Heart left ventricle (tissue), 16 donors: ENCODE data around the gene MYL1. TPM values are rescaled to one million over a fixed set of nuclear protein-coding genes. Genes with fewer than 3 reads are reported as not detected.

Experiments
- ATAC-seq, 4 donors: fragments of 200-7000 bp; cut with Tn5 transposase; one replicate each; pipeline ENCODE4 v1.9.1; 2020 to 2022; ENCODE audit warnings: moderate library complexity in 4 of 4, mild to moderate bottlenecking in 3 of 4, moderate number of reproducible peaks in 1 of 4
- DNase-seq, 5 donors: peaks; one replicate each; pipeline ENCODE4 v3.0.0-alpha.2; 2020
- H3K27ac ChIP-seq, 12 donors: fragments of 200-600 bp; sonication (generic) in 4 of 12; one replicate each; pipeline versions ENCODE4 v1.5.0 to v1.8.0; 2016 to 2022; ENCODE audit warnings: mild to moderate bottlenecking in 2 of 12
- H3K27me3 ChIP-seq, 9 donors: fragments of 200-600 bp; sonication (generic) in 2 of 9; one replicate each; pipeline versions ENCODE4 v1.5.1 to v1.8.0; 2016 to 2022; ENCODE audit warnings: mild to moderate bottlenecking in 3 of 9
- H3K36me3 ChIP-seq, 9 donors: fragments of 200-600 bp; sonication (generic) in 2 of 9; one replicate each; pipeline versions ENCODE4 v1.5.0 to v1.8.0; 2018 to 2022; ENCODE audit warnings: mild to moderate bottlenecking in 2 of 9
- H3K4me1 ChIP-seq, 12 donors: fragments of 200-600 bp; sonication (generic) in 4 of 12; one replicate each; pipeline versions ENCODE4 v1.5.0 to v1.8.0; 2016 to 2022; ENCODE audit warnings: mild to moderate bottlenecking in 3 of 12
- H3K4me3 ChIP-seq, 12 donors: fragments of 200-600 bp; sonication (generic) in 4 of 12; one replicate each; pipeline versions ENCODE4 v1.5.0 to v1.8.0; 2017 to 2022; ENCODE audit warnings: mild to moderate bottlenecking in 9 of 12, moderate library complexity in 4 of 12
- H3K9me3 ChIP-seq, 12 donors: fragments of 200-600 bp; sonication (generic) in 4 of 12; one replicate each; pipeline versions ENCODE4 v1.5.0 to v1.8.0; 2016 to 2022; ENCODE audit warnings: mild to moderate bottlenecking in 1 of 12
- POLR2A ChIP-seq, 2 donors: fragments of 450-650 bp; IDR thresholded peaks; one replicate each; pipeline ENCODE4 v1.6.1; 2017; ENCODE audit warnings: antibody characterized with exemption in 2 of 2, mild to moderate bottlenecking in 2 of 2, moderate library complexity in 2 of 2
- WGBS, 4 donors: extraction: QIAGEN DNeasy Blood & Tissue Kit in 2 of 4; methylation state at CpG; one replicate each; pipeline versions ENCODE4 v1.1.5 to v1.1.7; 2013 to 2018; 5-methylcytosine and 5-hydroxymethylcytosine counted together
- intact Hi-C, 10 donors: fragments of 100-400 bp; cut with DNase I; formaldehyde crosslinking; loops; one replicate each; pipeline versions ENCODE4 v1.11.1 to v1.14.2; 2022
- polyA plus RNA-seq, 2 donors: library from polyadenylated mRNA; stranded (reverse); fragments of 200-250 nt; gene quantifications; one replicate each; pipeline ENCODE4 v1.2.3, GENCODE V29; 2013
- total RNA-seq, 9 donors: library from RNA; depleted of rRNA in 2 of 9; stranded (reverse); fragments of >200 nt in 2 of 9; fragmentation: NEBNext Ultra II Directional in 3 of 9; extraction: Animal tissue kit (Norgen Biotek cat#: 25700) in 3 of 9; gene quantifications; one replicate each; pipeline versions ENCODE4 v1.1.0 to v1.2.4, GENCODE V29; 2016 to 2023
- TF ChIP-seq, protein P1 (sequence below), 12 donors: fragments of 200-600 bp; sonication (generic) in 4 of 12; IDR thresholded peaks; one replicate each; pipeline versions ENCODE4 v1.5.0 to v1.8.0; 2018 to 2022; ENCODE audit warnings: antibody characterized with exemption in 12 of 12, mild to moderate bottlenecking in 5 of 12
- donor health status: ischemic (EF 13 %, LVEDD 7.1; RV severe dilation, severe dysfunction).
- donor health status: healthy with polysubstance abuse.
- donor health status: DM: no; HTN: yes; CAD: no.
- donor health status: DM: no; HTN: no; CAD: no.
- donor health status: ischemic (EF 25% LVEDD 6.9; RV normal size, moderate dysfunction).
- donor health status: ischemic (EF 25% LVEDD 5.7; RV mildly dilated, moderate dysfunction).
- donor health status: healthy.
- donor health status: DM: yes; HTN: yes; CAD: no.
- donor health status: ischemic (EF 35%, LVEDD 5.7; RV mildly dilated, moderate dysfunction).
- donor health status: nonischemic (EF 11% LVEDD 7.7; RV severe dilation, severe dysfunction).
- donor health status: DM: yes; HTN: yes; CAD: no.
- donor health status: PGD.
- donor health status: ischemic (EF 29% LVEDD 5.4; RV normal size, mild dysfunction).
- donor health status: nonischemic (EF 23%, LVEDD 6.1; RV moderate dilation, normal function).

The MYL1 gene
- total and polyA plus RNA-seq, 11 donors, result 0.08 to 6.1 (median 1.2) TPM; not detected in 5

- no peaks in the 10 kb centered on the region for H3K36me3 ChIP-seq
- 27 to 52% (median 42%) methylated on average over 2 to 3 of the region's 3 CpGs for WGBS, 4 donors
- H3K9me3 ChIP-seq, result peaks cover 0 to 2% (median 0%) of the 10 kb centered on the region in 12 donors
- no peaks in the 10 kb centered on the region for H3K4me1 ChIP-seq
- TF ChIP-seq POLR2A (IDR thresholded peaks at IDR 0.05), result no peak
- TF ChIP-seq, protein P1, sequence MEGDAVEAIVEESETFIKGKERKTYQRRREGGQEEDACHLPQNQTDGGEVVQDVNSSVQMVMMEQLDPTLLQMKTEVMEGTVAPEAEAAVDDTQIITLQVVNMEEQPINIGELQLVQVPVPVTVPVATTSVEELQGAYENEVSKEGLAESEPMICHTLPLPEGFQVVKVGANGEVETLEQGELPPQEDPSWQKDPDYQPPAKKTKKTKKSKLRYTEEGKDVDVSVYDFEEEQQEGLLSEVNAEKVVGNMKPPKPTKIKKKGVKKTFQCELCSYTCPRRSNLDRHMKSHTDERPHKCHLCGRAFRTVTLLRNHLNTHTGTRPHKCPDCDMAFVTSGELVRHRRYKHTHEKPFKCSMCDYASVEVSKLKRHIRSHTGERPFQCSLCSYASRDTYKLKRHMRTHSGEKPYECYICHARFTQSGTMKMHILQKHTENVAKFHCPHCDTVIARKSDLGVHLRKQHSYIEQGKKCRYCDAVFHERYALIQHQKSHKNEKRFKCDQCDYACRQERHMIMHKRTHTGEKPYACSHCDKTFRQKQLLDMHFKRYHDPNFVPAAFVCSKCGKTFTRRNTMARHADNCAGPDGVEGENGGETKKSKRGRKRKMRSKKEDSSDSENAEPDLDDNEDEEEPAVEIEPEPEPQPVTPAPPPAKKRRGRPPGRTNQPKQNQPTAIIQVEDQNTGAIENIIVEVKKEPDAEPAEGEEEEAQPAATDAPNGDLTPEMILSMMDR (IDR thresholded peaks at IDR 0.05), result no peak
- H3K27me3 ChIP-seq, result no peaks in the 10 kb centered on the region
- DNase-seq, result no peak
- H3K27ac ChIP-seq, result no peak overlapping the region
- intact Hi-C loops, result no loop called here
- ATAC-seq, result no peak
- H3K4me3 ChIP-seq, result no peak overlapping the region
Measured at GRCh38 chr2:210356944-210357343, 42.0 kb upstream of the MYL1 start.

DNA sequence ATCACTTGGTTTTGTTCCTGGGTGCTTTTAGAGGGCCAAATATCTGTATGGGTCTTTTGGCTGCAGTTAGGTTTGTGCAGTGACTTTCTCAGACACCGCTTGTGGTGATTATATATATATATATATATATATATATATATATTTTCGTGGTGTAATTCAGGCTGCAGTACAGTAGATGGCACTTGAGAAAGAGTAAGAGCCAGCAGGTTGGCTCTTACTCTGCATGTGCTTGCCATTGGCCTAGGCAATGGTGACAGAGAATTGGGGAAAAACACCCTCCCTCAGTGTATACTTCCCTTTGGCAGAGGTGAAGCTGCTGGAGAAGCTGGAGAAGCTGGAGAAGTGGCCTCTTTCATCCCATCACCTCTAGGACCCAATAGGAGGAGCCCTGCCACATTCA lies 22.2 kb upstream of the MYL1 start:
- no peak for ATAC-seq
- WGBS, 4 donors, result 43 to 57% (median 48%) methylated on average over 2 of the region's 2 CpGs
- no peak overlapping the region for H3K4me3 ChIP-seq

GRCh38 chr2:210324906-210325305 lies 9.9 kb upstream of the MYL1 start:
- H3K4me1 ChIP-seq, result no peaks in the 10 kb centered on the region
- no peaks in the 10 kb centered on the region for H3K36me3 ChIP-seq
- DNase-seq (no peak), ATAC-seq (no peak)
- H3K9me3 ChIP-seq, result peaks cover 0 to 2% (median 0%) of the 10 kb centered on the region in 12 donors
- H3K27me3 ChIP-seq, result no peaks in the 10 kb centered on the region
- WGBS, 4 donors, result 82 to 89% (median 85%) methylated on average over 9 of the region's 9 CpGs
- H3K27ac ChIP-seq, result no peak overlapping the region
- TF ChIP-seq, protein P1 (IDR thresholded peaks at IDR 0.05), result no peak
- TF ChIP-seq POLR2A (IDR thresholded peaks at IDR 0.05), result no peak
- intact Hi-C loops, result no loop called here
- H3K4me3 ChIP-seq, result no peak overlapping the region

More for the DNA sequence above, 22.2 kb upstream of the MYL1 start:
- Histone ChIP-seq H3K9me3 (peaks cover 0 to 23% (median 0%) of the 10 kb centered on the region in 12 donors), H3K27ac (no peak overlapping the region), H3K27me3 (no peaks in the 10 kb centered on the region), H3K36me3 (no peaks in the 10 kb centered on the region), H3K4me1 (no peaks in the 10 kb centered on the region)
- TF ChIP-seq POLR2A (IDR thresholded peaks at IDR 0.05), result no peak
- TF ChIP-seq, protein P1 (IDR thresholded peaks at IDR 0.05), result no peak
- no peak for DNase-seq
- intact Hi-C loops, result no loop called here

- no peak for ATAC-seq
Measured at GRCh38 chr2:210324458-210324857, 9.5 kb upstream of the MYL1 start.

More at GRCh38 chr2:210324458-210324857, 9.5 kb upstream of the MYL1 start:
- Histone ChIP-seq H3K4me3 (no peak overlapping the region), H3K9me3 (peaks cover 0 to 2% (median 0%) of the 10 kb centered on the region in 12 donors), H3K36me3 (no peaks in the 10 kb centered on the region), H3K27me3 (no peaks in the 10 kb centered on the region), H3K4me1 (no peaks in the 10 kb centered on the region), H3K27ac (no peak overlapping the region)
- intact Hi-C loops, result no loop called here
- DNase-seq, result no peak
- TF ChIP-seq POLR2A (IDR thresholded peaks at IDR 0.05), result no peak
- TF ChIP-seq, protein P1 (IDR thresholded peaks at IDR 0.05), result no peak
- 58 to 62% (median 61%) methylated on average over 4 of the region's 4 CpGs for WGBS, 4 donors
